ENCODE measurements around the gene SIAE.
A peak's percentile ranks its signal among the peaks of the same experiment; 100 is the strongest.

DNA sequence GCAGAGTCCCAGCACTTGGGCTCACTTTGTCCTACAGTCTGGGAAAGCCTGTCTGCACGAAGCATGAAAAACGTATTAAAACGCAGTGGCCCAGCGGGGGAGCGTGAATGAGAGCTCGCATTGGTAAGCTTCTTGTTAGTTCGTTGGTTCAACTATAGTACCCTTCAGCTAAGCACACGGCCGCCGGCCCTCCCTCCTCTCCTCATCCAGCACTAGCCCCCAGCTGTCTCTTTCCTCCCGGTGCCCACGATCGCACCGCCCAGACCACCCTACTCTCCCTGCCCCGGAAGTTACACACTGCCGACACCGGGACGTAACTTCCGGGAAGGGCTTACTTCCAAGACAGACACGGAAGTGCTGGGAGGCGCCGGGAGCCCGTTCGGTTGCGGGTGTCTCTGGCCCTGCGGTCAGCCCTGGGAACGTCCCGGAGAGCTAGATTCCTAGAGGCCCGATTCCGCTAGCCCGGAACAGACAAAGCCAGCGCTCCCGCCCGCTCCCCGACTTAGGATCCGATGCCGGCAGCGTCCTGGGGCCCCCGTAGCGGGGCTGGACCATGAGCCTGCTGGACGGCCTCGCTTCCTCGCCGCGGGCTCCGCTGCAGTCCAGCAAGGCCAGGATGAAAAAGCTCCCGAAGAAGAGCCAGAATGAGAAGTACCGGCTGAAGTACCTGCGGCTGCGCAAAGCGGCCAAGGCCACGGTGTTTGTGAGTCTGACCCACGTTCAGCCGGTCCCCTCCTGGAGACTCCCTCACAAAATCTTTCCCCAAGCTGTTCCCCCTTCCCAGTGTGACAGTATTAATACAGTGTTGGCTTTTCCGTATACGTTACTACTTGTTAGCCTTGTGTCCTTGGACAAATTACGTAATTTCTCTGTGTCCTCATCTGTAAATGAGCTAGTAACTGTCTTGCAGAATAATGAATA, 50.7 kb downstream of the SIAE start, which contains the start of gene TBRG1:
- TF ChIP-seq, protein P1, sequence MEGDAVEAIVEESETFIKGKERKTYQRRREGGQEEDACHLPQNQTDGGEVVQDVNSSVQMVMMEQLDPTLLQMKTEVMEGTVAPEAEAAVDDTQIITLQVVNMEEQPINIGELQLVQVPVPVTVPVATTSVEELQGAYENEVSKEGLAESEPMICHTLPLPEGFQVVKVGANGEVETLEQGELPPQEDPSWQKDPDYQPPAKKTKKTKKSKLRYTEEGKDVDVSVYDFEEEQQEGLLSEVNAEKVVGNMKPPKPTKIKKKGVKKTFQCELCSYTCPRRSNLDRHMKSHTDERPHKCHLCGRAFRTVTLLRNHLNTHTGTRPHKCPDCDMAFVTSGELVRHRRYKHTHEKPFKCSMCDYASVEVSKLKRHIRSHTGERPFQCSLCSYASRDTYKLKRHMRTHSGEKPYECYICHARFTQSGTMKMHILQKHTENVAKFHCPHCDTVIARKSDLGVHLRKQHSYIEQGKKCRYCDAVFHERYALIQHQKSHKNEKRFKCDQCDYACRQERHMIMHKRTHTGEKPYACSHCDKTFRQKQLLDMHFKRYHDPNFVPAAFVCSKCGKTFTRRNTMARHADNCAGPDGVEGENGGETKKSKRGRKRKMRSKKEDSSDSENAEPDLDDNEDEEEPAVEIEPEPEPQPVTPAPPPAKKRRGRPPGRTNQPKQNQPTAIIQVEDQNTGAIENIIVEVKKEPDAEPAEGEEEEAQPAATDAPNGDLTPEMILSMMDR (conservative IDR thresholded peaks at IDR 0.05) = no peak
- peak; percentile 71; the same call in 1 of the 2 replicates for TF ChIP-seq ZFX (IDR thresholded peaks at IDR 0.05)
